GM18858 (cell line): ENCODE data around the gene BCL11A.
A peak's percentile ranks its signal among the peaks of the same experiment; 100 is the strongest.

Source experiments
- ATAC-seq: cut with Tn5 transposase; IDR thresholded peaks from one replicate; pipeline ENCODE4 v1.9.1; 2021; ENCODE audit not compliant: unreplicated experiment

Gene BCL11A

GRCh38 chr2:60509066-60509465, 44.4 kb downstream of the BCL11A start:
- ATAC-seq: no peak

GRCh38 chr2:60508339-60508917, 45.0 kb downstream of the BCL11A start:
- no peak for ATAC-seq

- ATAC-seq: no peak
Observed at GRCh38 chr2:60507211-60507965, 46.1 kb downstream of the BCL11A start.

- no peak for ATAC-seq
Observed at GRCh38 chr2:60505880-60506260, 47.6 kb downstream of the BCL11A start.

- ATAC-seq: no peak
Observed at GRCh38 chr2:60505240-60505879, 48.1 kb downstream of the BCL11A start.

- ATAC-seq: no peak
Observed at GRCh38 chr2:60504049-60504448, 49.4 kb downstream of the BCL11A start.

GRCh38 chr2:60502144-60502543, 51.3 kb downstream of the BCL11A start:
- ATAC-seq: no peak

- ATAC-seq: no peak
Observed at GRCh38 chr2:60500861-60501260, 52.6 kb downstream of the BCL11A start.

GRCh38 chr2:60499651-60500265, 53.7 kb downstream of the BCL11A start:
- no peak for ATAC-seq

- ATAC-seq: peak; percentile 55
Observed at GRCh38 chr2:60498816-60499429, 54.5 kb downstream of the BCL11A start.

- ATAC-seq: no peak
Observed at GRCh38 chr2:60498127-60498815, 55.2 kb downstream of the BCL11A start.

GRCh38 chr2:60497500-60497899, 56.0 kb downstream of the BCL11A start:
- ATAC-seq: no peak

- ATAC-seq: no peak
Observed at GRCh38 chr2:60496956-60497355, 56.5 kb downstream of the BCL11A start.

- ATAC-seq: no peak
Observed at GRCh38 chr2:60496475-60496874, 57.0 kb downstream of the BCL11A start.

GRCh38 chr2:60495041-60495625, 58.3 kb downstream of the BCL11A start:
- no peak for ATAC-seq

- no peak for ATAC-seq
Observed at GRCh38 chr2:60493804-60494387, 59.6 kb downstream of the BCL11A start.

- ATAC-seq: peak; percentile 40
Observed at GRCh38 chr2:60492548-60492947, 60.9 kb downstream of the BCL11A start.

- ATAC-seq: no peak
Observed at GRCh38 chr2:60490848-60491247, 62.6 kb downstream of the BCL11A start.

GRCh38 chr2:60490441-60490840, 63.0 kb downstream of the BCL11A start:
- no peak for ATAC-seq

GRCh38 chr2:60489289-60489688, 64.2 kb downstream of the BCL11A start:
- ATAC-seq: no peak
